Central memory CD4-positive, alpha-beta T cell (primary cell): ENCODE data around the gene NPR2.
A peak's percentile ranks its signal among the peaks of the same experiment; 100 is the strongest.

Experiments used
- DNase-seq: peaks from one replicate; pipeline ENCODE4 v3.0.0; 2022
- total RNA-seq, 3 experiments: gene quantifications; one replicate each; lab custom pipeline; 2026; lab: John Stamatoyannopoulos, UW

Gene NPR2
- total RNA-seq = 5.7 to 7.1 (median 7.1) reads per million in 3 experiments

GRCh38 chr9:35791297-35791921, at the start of gene NPR2:
Gene NPR2, plus strand, starts transcription at chr9:35791591. Its CDS starts 818 bp downstream, at chr9:35792409.
- DNase-seq = no peak

GRCh38 chr9:35741740-35742139, 49.7 kb upstream of the NPR2 start:
- no peak for DNase-seq

- DNase-seq = no peak
Measured at GRCh38 chr9:35743452-35743851, 47.9 kb upstream of the NPR2 start.

- no peak for DNase-seq
Measured at GRCh38 chr9:35743880-35744518, 47.4 kb upstream of the NPR2 start.

- no peak for DNase-seq
Measured at GRCh38 chr9:35745569-35745968, 45.8 kb upstream of the NPR2 start.

- no peak for DNase-seq
Measured at GRCh38 chr9:35746583-35746982, 44.8 kb upstream of the NPR2 start.

GRCh38 chr9:35748242-35748857, 43.0 kb upstream of the NPR2 start:
- peak; percentile 15 for DNase-seq

GRCh38 chr9:35748858-35749514, 42.4 kb upstream of the NPR2 start, which contains the start of the genes GBA2 and RGP1:
Gene GBA2, minus strand, starts transcription at chr9:35749228. Its CDS starts 524 bp downstream, at chr9:35748704.
Gene RGP1, plus strand, starts transcription at chr9:35749287. Its CDS starts 469 bp downstream, at chr9:35749756.
- DNase-seq = peak; percentile 54

- DNase-seq = peak; percentile 48
Measured at GRCh38 chr9:35749515-35750255, 41.7 kb upstream of the NPR2 start.

- DNase-seq = no peak
Measured at GRCh38 chr9:35750256-35750531, 41.2 kb upstream of the NPR2 start.

- no peak for DNase-seq
Measured at GRCh38 chr9:35753466-35753865, 37.9 kb upstream of the NPR2 start.

- no peak for DNase-seq
Measured at GRCh38 chr9:35754264-35754663, 37.1 kb upstream of the NPR2 start, which contains the start of gene MSMP. Gene MSMP, minus strand, starts transcription at chr9:35754276. Its CDS starts 147 bp downstream, at chr9:35754129.

- no peak for DNase-seq
Measured at GRCh38 chr9:35755071-35755470, 36.3 kb upstream of the NPR2 start.

GRCh38 chr9:35756275-35757225, 34.8 kb upstream of the NPR2 start:
- peak; percentile 68 for DNase-seq

GRCh38 chr9:35757226-35757891, 34.0 kb upstream of the NPR2 start:
- no peak for DNase-seq

GRCh38 chr9:35757892-35758275, 33.5 kb upstream of the NPR2 start:
- no peak for DNase-seq

GRCh38 chr9:35758475-35759050, 32.8 kb upstream of the NPR2 start:
- DNase-seq = no peak

GRCh38 chr9:35759795-35760194, 31.6 kb upstream of the NPR2 start:
- DNase-seq = no peak

- DNase-seq = no peak
Measured at GRCh38 chr9:35760651-35761050, 30.7 kb upstream of the NPR2 start.

- no peak for DNase-seq
Measured at GRCh38 chr9:35763181-35763580, 28.2 kb upstream of the NPR2 start.

- no peak for DNase-seq
Measured at GRCh38 chr9:35763803-35764202, 27.6 kb upstream of the NPR2 start.
